ENCODE measurements around the gene TIGD1. TPM values are rescaled to one million over a fixed set of nuclear protein-coding genes. Genes with fewer than 3 reads are reported as not detected.

Gene TIGD1
- total RNA-seq, 4 donors from 2014 or later: 1.2 to 7.1 (median 3.2) TPM

- intact Hi-C loops (cut with DNase I): no loop called here
- DNase-seq: no peak
- peaks cover 0 to 8% (median 2%) of the 10 kb centered on the region in 3 donors for H3K4me1 ChIP-seq
- TF ChIP-seq CTCF (IDR thresholded peaks at IDR 0.05): no peak
- TF ChIP-seq POLR2A (IDR thresholded peaks at IDR 0.05): no peak
- no peak overlapping the region for H3K4me3 ChIP-seq
- H3K27ac ChIP-seq: no peak overlapping the region
- 85 to 91% methylated on average over 10 to 13 of the region's 17 CpGs for WGBS, 2 donors
- H3K9me3 ChIP-seq: no peaks in the 10 kb centered on the region
- no peaks in the 10 kb centered on the region for H3K36me3 ChIP-seq
- H3K27me3 ChIP-seq: peaks cover 0 to 49% (median 3%) of the 10 kb centered on the region in 4 donors
Observed at GRCh38 chr2:232529806-232530547, 20.4 kb downstream of the TIGD1 start.

DNA sequence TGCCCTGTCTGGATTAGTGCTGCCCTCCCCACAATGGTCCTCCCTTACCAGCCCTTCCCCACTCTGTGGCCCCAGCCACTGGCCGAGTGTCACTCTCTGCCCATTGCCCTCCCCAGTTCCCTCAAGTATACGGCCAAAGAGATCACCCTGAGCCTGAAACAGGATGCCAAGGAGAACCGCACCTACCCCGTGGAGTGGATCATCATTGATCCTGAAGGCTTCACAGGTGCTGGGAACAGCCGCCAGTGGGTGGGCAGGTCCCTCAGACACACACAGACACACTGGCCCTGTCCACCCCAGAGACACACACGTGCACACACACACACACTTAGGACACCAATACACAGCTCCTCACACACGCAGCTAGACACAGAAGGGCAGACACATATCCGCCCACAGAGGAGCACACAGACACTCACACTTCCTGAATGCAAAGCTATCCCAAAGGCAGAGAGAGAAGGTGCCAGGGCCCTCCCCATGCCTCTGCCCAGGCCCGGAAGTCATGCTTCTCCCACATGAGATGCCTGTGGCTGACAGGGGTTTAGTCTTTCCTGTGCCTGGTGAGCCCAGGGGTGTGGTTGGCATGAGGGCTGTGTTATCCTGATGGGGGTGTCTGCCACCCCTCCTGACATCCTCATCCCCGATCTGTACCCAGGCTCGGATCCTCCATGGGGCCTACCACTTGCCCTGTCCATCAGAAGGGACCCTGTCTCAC lies 21.5 kb downstream of the TIGD1 start:
- TF ChIP-seq POLR2A (IDR thresholded peaks at IDR 0.05): no peak
- no peak for TF ChIP-seq CTCF (IDR thresholded peaks at IDR 0.05)
- intact Hi-C loops (cut with DNase I): no loop called here
- H3K4me3 ChIP-seq: no peak overlapping the region
- no peak for DNase-seq
- WGBS, 2 donors: 59 to 80% methylated on average over 2 to 3 of the region's 11 CpGs
- no peaks in the 10 kb centered on the region for H3K36me3 ChIP-seq
- no peak overlapping the region for H3K27ac ChIP-seq
- peaks cover 3 to 54% (median 6%) of the 10 kb centered on the region in 4 donors for H3K27me3 ChIP-seq
- H3K9me3 ChIP-seq: no peaks in the 10 kb centered on the region
- peaks cover 4 to 15% (median 6%) of the 10 kb centered on the region in 3 donors for H3K4me1 ChIP-seq

- DNase-seq: no peak
- H3K4me3 ChIP-seq: no peak overlapping the region
- H3K27me3 ChIP-seq: peaks cover 12 to 60% (median 15%) of the 10 kb centered on the region in 4 donors
- peaks cover 12 to 24% (median 13%) of the 10 kb centered on the region in 3 donors for H3K4me1 ChIP-seq
- H3K36me3 ChIP-seq: no peaks in the 10 kb centered on the region
- no peak overlapping the region for H3K27ac ChIP-seq
- intact Hi-C loops (cut with DNase I): no loop called here
- no peak for TF ChIP-seq POLR2A (IDR thresholded peaks at IDR 0.05)
- WGBS, 2 donors: 68 to 70% methylated on average over 4 to 6 of the region's 6 CpGs
- H3K9me3 ChIP-seq: no peaks in the 10 kb centered on the region
Observed at GRCh38 chr2:232527905-232528470, 22.4 kb downstream of the TIGD1 start.

DNA sequence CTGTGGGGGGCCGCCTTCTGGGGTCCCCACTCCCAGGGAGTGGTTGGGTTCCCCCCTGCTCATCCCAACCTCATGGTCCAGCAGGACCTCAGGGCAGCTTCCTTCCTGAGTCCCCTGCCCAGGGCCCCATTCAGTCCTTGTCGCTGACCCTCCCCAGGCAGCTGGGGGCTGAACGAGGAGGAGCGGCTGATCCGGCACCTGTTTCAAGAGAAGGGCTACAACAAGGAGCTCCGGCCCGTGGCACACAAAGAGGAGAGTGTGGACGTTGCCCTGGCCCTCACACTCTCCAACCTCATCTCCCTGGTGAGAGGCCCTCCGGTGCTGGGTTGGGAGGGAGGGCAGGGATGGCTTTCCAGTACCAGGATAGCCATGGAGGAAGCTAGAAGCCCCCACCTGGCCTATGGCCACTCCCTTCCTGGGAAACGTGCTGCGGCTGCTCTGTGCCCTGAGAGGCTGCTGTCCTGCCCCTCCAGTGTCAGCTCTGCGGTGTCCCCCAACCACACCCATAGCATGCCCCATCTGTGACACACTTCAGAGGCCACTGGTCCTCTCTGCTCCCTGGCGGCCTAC lies 23.9 kb downstream of the TIGD1 start:
- peaks cover 19 to 76% (median 22%) of the 10 kb centered on the region in 4 donors for H3K27me3 ChIP-seq

More for the DNA sequence above, 23.9 kb downstream of the TIGD1 start:
- peaks cover 17 to 39% (median 26%) of the 10 kb centered on the region in 3 donors for H3K4me1 ChIP-seq
- H3K9me3 ChIP-seq: no peaks in the 10 kb centered on the region
- no peak overlapping the region for H3K27ac ChIP-seq
- H3K4me3 ChIP-seq: no peak overlapping the region
- H3K36me3 ChIP-seq: no peaks in the 10 kb centered on the region
- WGBS, 2 donors: 71% methylated on average over 1 of the region's 13 CpGs; no CpG with 5 or more reads in 1 of the 2 donors
- TF ChIP-seq CTCF (IDR thresholded peaks at IDR 0.05): no peak
- no peak for TF ChIP-seq POLR2A (IDR thresholded peaks at IDR 0.05)
- DNase-seq: no peak
- intact Hi-C loops (cut with DNase I): no loop called here

Measured in esophagus squamous epithelium (tissue), 5 donors.